ENCODE results near the gene FAM131C. TPM values are rescaled to one million over a fixed set of nuclear protein-coding genes. Genes with fewer than 3 reads are reported as not detected.

FAM131C gene
- total and polyA plus RNA-seq, 2 experiments from 2014 or later: 0.71 to 1.3 TPM

DNA sequence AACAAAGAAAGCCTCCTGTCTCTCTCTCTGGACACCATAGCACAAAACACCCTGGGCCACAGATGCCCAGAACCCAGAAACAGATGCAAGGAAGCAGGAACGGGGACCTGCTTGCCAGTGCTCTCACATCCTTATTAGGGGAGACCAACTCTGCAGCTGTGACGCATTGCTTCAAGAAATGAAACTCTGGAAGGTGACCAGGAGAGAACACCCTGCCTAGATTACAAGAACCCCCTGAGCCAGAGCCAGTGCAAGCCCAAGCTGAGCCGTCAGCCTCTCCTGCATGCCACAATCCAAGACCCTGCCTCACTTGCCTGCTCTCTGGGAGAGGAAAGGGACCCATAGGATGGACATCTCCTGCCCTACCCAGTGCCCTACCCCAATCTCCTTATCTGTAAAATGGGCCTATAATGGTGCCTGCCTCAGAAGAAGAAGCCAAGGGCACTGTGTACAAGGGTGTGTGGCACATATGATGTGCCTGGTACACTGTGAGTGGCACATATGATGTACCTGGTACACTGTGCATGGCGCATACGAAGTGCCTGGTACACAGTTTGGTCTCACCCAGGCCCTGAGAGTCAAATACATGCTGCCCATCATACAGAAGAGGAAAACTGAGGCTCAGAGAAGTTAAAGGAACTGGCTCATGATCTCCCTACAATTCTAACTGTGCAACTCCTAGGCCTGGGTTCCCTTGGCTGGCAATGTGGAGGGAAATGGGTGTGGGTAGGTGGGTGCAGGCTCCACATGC, 16.8 kb upstream of the FAM131C start:
- Mint-ChIP-seq H3K36me3 (ENCODE audit: low read depth) (no peaks in the 10 kb centered on the region), H3K27ac (no peak overlapping the region), H3K4me3 (no peak overlapping the region), H3K4me1 (peaks cover 9% of the 10 kb centered on the region), H3K27me3 (ENCODE audit: insufficient read depth, low read depth, poor library complexity) (peaks cover 1% of the 10 kb centered on the region), H3K9me3 (no peaks in the 10 kb centered on the region)
- Histone ChIP-seq H2AFZ (no peak overlapping the region), H4K20me1 (replicated peaks; ENCODE audit: insufficient read depth) (no peaks in the 10 kb centered on the region), H3K4me1 (ENCODE audit: insufficient read depth) (no peaks in the 10 kb centered on the region), H3K27me3 (ENCODE audit: insufficient read depth) (no peaks in the 10 kb centered on the region), H3F3A (replicated peaks; ENCODE audit: low read depth) (no peaks in the 10 kb centered on the region), H3K27ac (ENCODE audit: low read depth) (no peak overlapping the region), H3K4me2 (no peak overlapping the region), H3K9me2 (ENCODE audit: insufficient read depth) (no peaks in the 10 kb centered on the region), H3K79me2 (replicated peaks; ENCODE audit: insufficient read depth) (no peaks in the 10 kb centered on the region), H3K36me3 (ENCODE audit: insufficient read depth) (no peaks in the 10 kb centered on the region), H3K4me3 (no peak overlapping the region)
- TF ChIP-seq NANOG (IDR thresholded peaks at IDR 0.05; ENCODE audit: borderline replicate concordance): no peak
- TF ChIP-seq JUNB (IDR thresholded peaks at IDR 0.05; ENCODE audit: unreplicated experiment): no peak
- TF ChIP-seq ZNF462 (CRISPR knock-in tag; IDR thresholded peaks at IDR 0.05): no peak
- TF ChIP-seq ZNF331 (CRISPR knock-in tag; IDR thresholded peaks at IDR 0.05; ENCODE audit: low read depth): no peak
- no peak for TF ChIP-seq POLR2AphosphoS5 (IDR thresholded peaks at IDR 0.05; ENCODE audit: low read depth)
- ATAC-seq (no peak), DNase-seq (ENCODE audit: low spot score) (no peak)

DNA sequence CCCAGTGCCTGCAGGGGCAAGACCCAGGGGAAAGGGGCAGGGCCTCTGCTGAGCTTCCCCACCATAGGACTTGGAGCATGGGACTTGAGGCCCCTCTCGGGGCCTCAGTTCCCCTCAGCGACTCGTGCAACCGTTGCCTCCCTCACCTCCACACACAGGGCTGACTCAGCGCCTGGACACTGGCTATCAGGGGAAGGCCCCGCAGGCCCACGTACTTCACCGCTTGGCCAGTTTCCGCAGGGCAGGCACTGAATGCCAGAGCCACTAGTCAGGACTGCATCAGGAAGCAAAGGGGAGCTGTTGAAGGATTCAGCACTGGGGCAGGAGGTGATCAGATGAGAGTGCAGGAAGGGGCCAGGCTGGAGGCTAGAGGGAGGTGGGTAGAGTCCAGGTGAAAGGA, 15.5 kb upstream of the FAM131C start:
- no peaks in the 10 kb centered on the region for H3K27me3 ChIP-seq (ENCODE audit: insufficient read depth)
- ATAC-seq (no peak), DNase-seq (ENCODE audit: low spot score) (no peak)
- no peaks in the 10 kb centered on the region for H3K36me3 ChIP-seq (ENCODE audit: insufficient read depth)
- H3K27ac ChIP-seq (ENCODE audit: low read depth): no peak overlapping the region
- no peaks in the 10 kb centered on the region for H3K27me3 Mint-ChIP-seq (ENCODE audit: insufficient read depth, low read depth, poor library complexity)
- H3F3A ChIP-seq (replicated peaks; ENCODE audit: low read depth): no peaks in the 10 kb centered on the region
- no peaks in the 10 kb centered on the region for H3K36me3 Mint-ChIP-seq (ENCODE audit: low read depth)
- H3K79me2 ChIP-seq (replicated peaks; ENCODE audit: insufficient read depth): no peaks in the 10 kb centered on the region
- no peaks in the 10 kb centered on the region for H3K9me2 ChIP-seq (ENCODE audit: insufficient read depth)
- H3K4me3 Mint-ChIP-seq: no peak overlapping the region
- peaks cover 7% of the 10 kb centered on the region for H3K4me1 Mint-ChIP-seq
- no peak overlapping the region for H2AFZ ChIP-seq
- H4K20me1 ChIP-seq (replicated peaks; ENCODE audit: insufficient read depth): no peaks in the 10 kb centered on the region
- no peak overlapping the region for H3K4me2 ChIP-seq
- no peak overlapping the region; the same call in 1 of the 2 replicates for H3K27ac Mint-ChIP-seq
- no peaks in the 10 kb centered on the region for H3K9me3 Mint-ChIP-seq
- no peak overlapping the region for H3K4me3 ChIP-seq
- H3K4me1 ChIP-seq (ENCODE audit: insufficient read depth): no peaks in the 10 kb centered on the region
- TF ChIP-seq EZH2 (IDR thresholded peaks at IDR 0.05; ENCODE audit: low read depth, unreplicated experiment) (no peak), CREB1 (CRISPR knock-in tag; IDR thresholded peaks at IDR 0.05; ENCODE audit: low read depth) (no peak), POLR2AphosphoS5 (IDR thresholded peaks at IDR 0.05; ENCODE audit: low read depth) (no peak), STAT1 (IDR thresholded peaks at IDR 0.05; ENCODE audit: unreplicated experiment) (no peak), ZNF114 (CRISPR knock-in tag; IDR thresholded peaks at IDR 0.05) (no peak)
- TF ChIP-seq, protein P1, sequence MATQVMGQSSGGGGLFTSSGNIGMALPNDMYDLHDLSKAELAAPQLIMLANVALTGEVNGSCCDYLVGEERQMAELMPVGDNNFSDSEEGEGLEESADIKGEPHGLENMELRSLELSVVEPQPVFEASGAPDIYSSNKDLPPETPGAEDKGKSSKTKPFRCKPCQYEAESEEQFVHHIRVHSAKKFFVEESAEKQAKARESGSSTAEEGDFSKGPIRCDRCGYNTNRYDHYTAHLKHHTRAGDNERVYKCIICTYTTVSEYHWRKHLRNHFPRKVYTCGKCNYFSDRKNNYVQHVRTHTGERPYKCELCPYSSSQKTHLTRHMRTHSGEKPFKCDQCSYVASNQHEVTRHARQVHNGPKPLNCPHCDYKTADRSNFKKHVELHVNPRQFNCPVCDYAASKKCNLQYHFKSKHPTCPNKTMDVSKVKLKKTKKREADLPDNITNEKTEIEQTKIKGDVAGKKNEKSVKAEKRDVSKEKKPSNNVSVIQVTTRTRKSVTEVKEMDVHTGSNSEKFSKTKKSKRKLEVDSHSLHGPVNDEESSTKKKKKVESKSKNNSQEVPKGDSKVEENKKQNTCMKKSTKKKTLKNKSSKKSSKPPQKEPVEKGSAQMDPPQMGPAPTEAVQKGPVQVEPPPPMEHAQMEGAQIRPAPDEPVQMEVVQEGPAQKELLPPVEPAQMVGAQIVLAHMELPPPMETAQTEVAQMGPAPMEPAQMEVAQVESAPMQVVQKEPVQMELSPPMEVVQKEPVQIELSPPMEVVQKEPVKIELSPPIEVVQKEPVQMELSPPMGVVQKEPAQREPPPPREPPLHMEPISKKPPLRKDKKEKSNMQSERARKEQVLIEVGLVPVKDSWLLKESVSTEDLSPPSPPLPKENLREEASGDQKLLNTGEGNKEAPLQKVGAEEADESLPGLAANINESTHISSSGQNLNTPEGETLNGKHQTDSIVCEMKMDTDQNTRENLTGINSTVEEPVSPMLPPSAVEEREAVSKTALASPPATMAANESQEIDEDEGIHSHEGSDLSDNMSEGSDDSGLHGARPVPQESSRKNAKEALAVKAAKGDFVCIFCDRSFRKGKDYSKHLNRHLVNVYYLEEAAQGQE (IDR thresholded peaks at IDR 0.05; ENCODE audit: unreplicated experiment): no peak

Data from GM23338 (cell line).